ENCODE data around the gene EGR1.
"Not testable (repeated sequence)": the region's sequence is repeated elsewhere in the genome, so short reads cannot be mapped to it uniquely, and the experiment has no call there.

The EGR1 gene

GRCh38 chr5:138507485-138507884 is 42.2 kb downstream of the EGR1 start:
- DNase-seq (ENCODE audit: low spot score): not testable (repeated sequence)

GRCh38 chr5:138508958-138509357 is 43.7 kb downstream of the EGR1 start:
- DNase-seq (ENCODE audit: low spot score): no peak

- no peak for DNase-seq (ENCODE audit: low spot score)
Measured at GRCh38 chr5:138514021-138514420, 48.7 kb downstream of the EGR1 start.

- no peak for DNase-seq (ENCODE audit: low spot score)
Measured at GRCh38 chr5:138515556-138516245, 50.4 kb downstream of the EGR1 start.

GRCh38 chr5:138517437-138517836 is 52.2 kb downstream of the EGR1 start:
- DNase-seq (ENCODE audit: low spot score): no peak
